GM18526 (cell line): ENCODE measurements around the gene OBSCN.

ENCODE experiments used
- POLR2A ChIP-seq: IDR thresholded peaks from 3 replicates; pipeline ENCODE4 v1.6.1; 2011; ENCODE audit not compliant: insufficient read length; ENCODE audit errors: extremely low read depth

Gene OBSCN

DNA sequence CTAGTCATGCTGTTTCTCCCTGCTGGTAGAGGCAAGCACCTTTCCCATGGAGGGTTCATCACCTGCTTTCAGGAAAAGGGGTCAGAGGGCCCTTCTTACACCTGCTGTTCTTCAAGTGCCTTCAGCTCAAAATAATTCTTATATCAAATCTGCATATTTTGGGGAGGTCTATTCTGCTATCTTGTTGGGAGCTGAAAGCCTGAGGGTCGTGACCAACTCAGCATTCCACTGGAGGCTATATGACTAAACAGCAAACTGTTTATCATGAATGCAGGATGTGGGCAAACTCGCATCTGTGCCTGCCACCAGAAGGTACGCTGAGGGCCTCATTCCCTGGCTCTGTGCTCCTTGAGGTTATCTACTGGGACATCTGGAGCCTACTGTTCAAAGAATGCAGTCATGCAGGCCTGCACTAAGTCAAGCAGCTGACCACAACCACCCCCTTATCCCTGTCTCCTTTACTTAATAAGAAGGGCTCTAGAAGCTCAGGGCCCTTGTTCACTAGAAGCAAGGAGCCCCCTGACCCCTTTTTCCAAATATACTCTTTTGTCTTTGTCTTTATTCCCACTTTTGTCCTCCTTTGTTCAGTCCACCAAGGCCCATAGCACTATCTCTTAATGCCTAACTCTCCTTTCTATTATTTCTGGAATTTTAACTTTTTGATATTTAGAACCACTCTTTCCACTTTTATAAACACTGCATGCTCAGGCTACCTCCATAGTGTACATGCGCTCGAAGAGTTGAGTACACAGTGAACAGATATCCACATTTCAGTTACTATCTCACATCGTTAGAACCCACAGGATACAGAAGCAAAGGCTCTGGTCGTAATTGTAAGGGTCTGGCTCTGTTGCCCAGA is 213.4 kb downstream of the OBSCN start:
- TF ChIP-seq POLR2A = no peak

DNA sequence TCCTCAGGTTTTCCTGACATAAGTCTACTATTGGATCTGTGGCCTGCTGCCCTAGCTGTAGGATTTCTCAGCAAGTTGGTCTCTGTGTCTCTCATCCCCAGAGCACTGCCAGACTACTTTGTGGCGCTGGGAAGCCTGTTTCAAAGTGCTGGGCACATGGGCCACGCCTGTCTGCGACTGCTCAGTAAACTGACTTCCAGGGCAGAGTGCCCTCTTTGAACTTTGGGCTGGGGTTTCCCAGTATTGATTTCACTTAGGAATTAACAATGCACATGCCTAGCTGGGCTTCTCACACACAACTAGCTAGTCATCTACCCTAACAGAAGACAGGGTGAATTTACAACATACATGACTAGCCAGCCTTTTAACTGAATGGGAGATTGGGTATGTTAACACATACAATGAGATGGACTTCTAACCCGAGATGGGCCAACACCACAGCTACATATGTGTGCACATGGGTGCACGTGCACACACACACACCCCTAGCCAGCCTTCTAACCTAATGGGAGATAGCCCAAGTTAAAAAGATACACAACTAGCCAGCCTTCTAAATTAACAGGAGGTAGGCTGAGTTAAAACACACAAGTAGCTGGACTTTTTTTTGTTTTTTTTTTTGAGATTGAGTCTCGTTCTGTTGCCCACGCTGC is 215.7 kb downstream of the OBSCN start:
- no peak for TF ChIP-seq POLR2A

DNA sequence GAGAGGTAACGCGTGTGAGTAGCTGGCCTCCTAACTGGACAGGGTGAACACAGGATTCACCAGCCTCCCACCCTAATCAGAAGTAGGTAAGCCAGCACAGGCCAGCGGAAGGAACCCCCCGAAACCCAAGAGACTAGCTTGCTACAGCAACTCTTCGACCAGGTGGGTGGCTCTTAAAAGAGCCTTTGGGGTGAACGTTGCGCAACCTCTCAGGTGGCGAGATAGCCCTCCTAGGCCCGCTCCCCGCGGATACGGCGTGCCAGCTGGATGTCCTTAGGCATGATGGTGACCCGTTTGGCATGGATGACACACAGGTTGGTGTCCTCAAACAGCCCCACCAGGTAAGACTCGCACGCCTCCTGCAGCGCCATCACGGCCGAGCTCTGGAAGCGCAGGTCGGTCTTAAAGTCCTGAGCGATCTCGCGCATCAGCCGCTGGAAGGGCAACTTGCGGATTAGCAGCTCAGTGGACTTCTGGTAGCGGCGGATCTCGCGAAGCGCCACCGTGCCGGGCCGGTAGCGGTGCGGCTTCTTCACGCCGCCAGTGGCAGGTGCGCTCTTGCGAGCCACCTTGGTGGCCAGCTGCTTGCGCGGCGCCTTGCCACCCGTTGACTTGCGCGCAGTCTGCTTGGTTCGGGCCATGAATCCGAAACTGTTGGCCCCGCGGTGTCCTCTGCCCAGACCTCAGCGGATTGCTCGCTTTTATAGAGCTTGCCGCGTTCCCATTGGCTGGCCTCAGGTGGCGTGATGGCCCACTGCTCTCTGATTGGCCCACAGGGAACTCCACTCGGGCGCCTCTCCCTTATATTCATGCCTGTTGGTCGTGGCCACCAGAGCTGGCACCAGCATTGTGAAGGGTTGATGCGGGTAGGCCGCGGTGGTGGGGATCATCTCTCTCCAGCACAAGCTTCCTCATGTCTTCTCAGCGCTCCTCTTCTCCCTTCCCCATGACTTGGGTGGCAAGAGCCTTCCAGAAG is 217.1 kb downstream of the OBSCN start:
- no peak for TF ChIP-seq POLR2A

GRCh38 chr1:228426518-228427175 is 218.8 kb downstream of the OBSCN start:
- TF ChIP-seq POLR2A = no peak

DNA sequence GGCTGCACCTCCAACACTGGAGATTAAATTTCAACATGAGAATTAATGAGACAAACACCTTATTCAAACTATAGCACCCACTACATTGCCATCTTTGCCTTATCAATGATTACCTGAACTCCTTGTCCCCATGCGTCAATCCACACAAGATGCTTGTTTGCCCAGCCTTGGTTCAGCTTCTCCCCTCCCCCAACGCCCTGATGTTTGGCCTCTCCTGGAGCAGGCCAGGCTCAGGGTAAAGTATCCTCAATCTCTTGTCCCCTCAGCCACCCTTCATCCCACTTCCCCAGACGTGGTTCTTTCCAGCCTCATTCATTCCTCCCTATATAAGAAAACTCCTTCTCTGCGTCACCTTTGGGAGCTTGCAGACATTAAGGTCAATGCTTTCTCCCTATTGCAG is 220.6 kb downstream of the OBSCN start:
- no peak for TF ChIP-seq POLR2A
